CD14-positive monocyte (primary cell): ENCODE data around the gene FAM120A. TPM values are rescaled to one million over a fixed set of nuclear protein-coding genes. Genes with fewer than 3 reads are reported as not detected.

Experiments used
- DNase-seq, 3 donors: peaks; one replicate each; pipeline ENCODE4 v3.0.0-alpha.2; 2011 to 2022
- H2AFZ ChIP-seq: 2 replicates; pipeline ENCODE4 v1.6.0; 2012; ENCODE audit warnings: mild to moderate bottlenecking, low read depth, low read length, inconsistent platforms; ENCODE audit not compliant: insufficient read depth, poor library complexity, severe bottlenecking
- H3K27ac ChIP-seq, 2 donors: 1 replicate in 1 of 2; 2 replicates in 1 of 2; pipeline ENCODE4 v1.5.1; 2012 to 2013; ENCODE audit warnings: low read length in 2 of 2, control low read depth in 1 of 2, inconsistent platforms in 1 of 2, low read depth in 1 of 2, mild to moderate bottlenecking in 1 of 2
- H3K27me3 ChIP-seq, 2 donors: one replicate each; pipeline versions ENCODE4 v1.6.0 to v1.6.1; 2011 to 2013; ENCODE audit warnings: low read length in 2 of 2; ENCODE audit not compliant: control insufficient read depth in 2 of 2, insufficient read depth in 2 of 2
- H3K36me3 ChIP-seq, 2 donors: replicated peaks in 1 of 2; 1 replicate in 1 of 2; 2 replicates in 1 of 2; pipeline versions ENCODE4 v1.5.1 to v1.6.1; 2012 to 2013; ENCODE audit warnings: low read length in 2 of 2, control low read depth in 1 of 2, inconsistent platforms in 1 of 2, mild to moderate bottlenecking in 1 of 2; ENCODE audit not compliant: insufficient read depth in 2 of 2, control insufficient read depth in 1 of 2
- H3K4me1 ChIP-seq, 2 donors: 1 replicate in 1 of 2; 2 replicates in 1 of 2; pipeline versions ENCODE4 v1.5.1 to v1.6.1; 2012 to 2013; ENCODE audit warnings: low read length in 2 of 2, control low read depth in 1 of 2, inconsistent platforms in 1 of 2, mild to moderate bottlenecking in 1 of 2, moderate library complexity in 1 of 2; ENCODE audit not compliant: insufficient read depth in 2 of 2, control insufficient read depth in 1 of 2
- H3K4me2 ChIP-seq: replicated peaks from 2 replicates; pipeline ENCODE3; 2012; ENCODE audit warnings: low read length, moderate library complexity, mild to moderate bottlenecking; ENCODE audit not compliant: poor library complexity, severe bottlenecking; ENCODE audit errors: extremely low read depth
- H3K4me3 ChIP-seq, 3 experiments: fragments of 200-600 bp in 1 of 3; sonication (generic) in 1 of 3; replicated peaks in 1 of 3; 1 replicate in 2 of 3; 2 replicates in 1 of 3; pipeline ENCODE4 v1.5.1; 2011 to 2013; ENCODE audit warnings: low read length in 3 of 3, mild to moderate bottlenecking in 3 of 3, control low read depth in 2 of 3, low read depth in 2 of 3, inconsistent platforms in 1 of 3, moderate library complexity in 1 of 3
- H3K79me2 ChIP-seq: 2 replicates; pipeline ENCODE4 v1.6.0; 2012; ENCODE audit warnings: mild to moderate bottlenecking, control low read depth, inconsistent platforms, low read length, moderate library complexity; ENCODE audit not compliant: insufficient read depth
- H3K9ac ChIP-seq: 2 replicates; pipeline ENCODE4 v1.6.0; 2017; ENCODE audit warnings: low read length, mild to moderate bottlenecking; ENCODE audit not compliant: insufficient read depth, poor library complexity, severe bottlenecking
- H3K9me3 ChIP-seq, 2 donors: replicated peaks in 1 of 2; 1 replicate in 1 of 2; 2 replicates in 1 of 2; pipeline versions ENCODE4 v1.5.1 to v1.6.1; 2012 to 2013; ENCODE audit warnings: low read length in 2 of 2, control low read depth in 1 of 2; ENCODE audit not compliant: control insufficient read depth in 1 of 2, insufficient read depth in 1 of 2
- H4K20me1 ChIP-seq: 2 replicates; pipeline ENCODE4 v1.6.0; 2012; ENCODE audit warnings: mild to moderate bottlenecking, low read length, control low read depth, moderate library complexity; ENCODE audit not compliant: insufficient read depth
- H3K27ac Mint-ChIP-seq, 7 donors: one replicate each; pipeline ENCODE4 v1.8.0; 2020; ENCODE audit warnings: mild to moderate bottlenecking in 7 of 7, mixed read lengths in 7 of 7, moderate library complexity in 6 of 7, inconsistent platforms in 2 of 7
- H3K27me3 Mint-ChIP-seq, 3 donors: one replicate each; pipeline ENCODE4 v1.8.0; 2021 to 2022; ENCODE audit warnings: low read depth in 3 of 3, mild to moderate bottlenecking in 3 of 3, mixed read lengths in 3 of 3, moderate library complexity in 3 of 3, inconsistent platforms in 1 of 3
- H3K36me3 Mint-ChIP-seq, 2 donors: one replicate each; pipeline ENCODE4 v1.8.0; 2020; ENCODE audit warnings: mixed read lengths in 2 of 2, inconsistent platforms in 1 of 2, mild to moderate bottlenecking in 1 of 2
- H3K4me1 Mint-ChIP-seq: one replicate; pipeline ENCODE4 v1.8.0; 2020; ENCODE audit warnings: mild to moderate bottlenecking, mixed read lengths
- H3K4me3 Mint-ChIP-seq, 2 donors: one replicate each; pipeline ENCODE4 v1.8.0; 2020; ENCODE audit warnings: mild to moderate bottlenecking in 2 of 2, mixed read lengths in 2 of 2, moderate library complexity in 1 of 2
- H3K9me3 Mint-ChIP-seq, 7 donors: one replicate each; pipeline ENCODE4 v1.8.0; 2020 to 2022; ENCODE audit warnings: mixed read lengths in 7 of 7, mild to moderate bottlenecking in 6 of 7, moderate library complexity in 6 of 7, inconsistent platforms in 2 of 7
- WGBS: methylation state at CpG from one replicate; pipeline ENCODE4 v1.1.5; 2013; ENCODE audit warnings: missing lambda C conversion rate; ENCODE audit not compliant: insufficient coverage; 5-methylcytosine and 5-hydroxymethylcytosine counted together
- intact Hi-C, 2 donors: fragments of 100-400 bp; cut with micrococcal nuclease; formaldehyde crosslinking; loops; one replicate each; pipeline versions ENCODE4 v1.15.0 to v1.15.1; 2023
- polyA plus RNA-seq, 3 donors: library from polyadenylated mRNA; depleted of rRNA in 1 of 3; unstranded in 2 of 3; stranded (reverse) in 1 of 3; fragments of 300-500 nt in 2 of 3; fragments of >200 nt in 1 of 3; fragmentation: Illumina TruSeq in 2 of 3; gene quantifications; 1 replicate in 2 of 3; 2 replicates in 1 of 3; pipeline ENCODE4 v1.2.3, GENCODE V29; 2012 to 2021
- TF ChIP-seq, protein P1 (sequence below): fragments of 200-600 bp; IDR thresholded peaks from one replicate; pipeline ENCODE4 v1.8.0; 2022; ENCODE audit warnings: antibody characterized with exemption, mild to moderate bottlenecking

The FAM120A gene
- polyA plus RNA-seq, 3 donors = 10.4 to 76.6 (median 12.7) TPM

DNA sequence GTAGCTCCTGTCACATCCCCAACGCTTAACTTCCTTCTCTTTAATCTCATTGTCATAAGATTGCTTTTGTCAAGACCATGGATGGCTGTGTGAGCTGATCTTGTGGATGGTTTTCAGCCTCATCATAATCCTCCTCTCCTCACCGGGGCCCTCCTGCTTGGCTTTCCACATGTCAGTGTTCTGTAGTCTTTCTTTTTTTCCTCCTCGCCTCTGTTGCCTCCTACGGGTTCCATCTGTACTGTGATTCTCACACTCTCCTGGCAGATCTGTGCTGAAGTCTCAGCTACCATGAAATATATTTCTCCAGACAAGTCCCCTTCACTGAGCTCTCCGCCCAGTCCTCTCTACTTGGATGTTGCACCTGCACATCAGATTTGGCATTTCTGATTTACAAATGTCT, 36.8 kb downstream of the FAM120A start:
- Mint-ChIP-seq H3K36me3 (peaks cover 51 to 69% of the 10 kb centered on the region in 2 donors), H3K9me3 (peaks cover 0 to 3% (median 0%) of the 10 kb centered on the region in 7 donors), H3K27ac (peak overlapping the region in 4 of 7 donors; percentile 0 to 44 (median 23)), H3K4me3 (no peak overlapping the region), H3K27me3 (peaks cover 0 to 2% (median 0%) of the 10 kb centered on the region in 3 donors), H3K4me1 (peaks cover 35% of the 10 kb centered on the region)
- no peak overlapping the region for H3K4me2 ChIP-seq
- no peak overlapping the region for H3K4me3 ChIP-seq
- H3K27ac ChIP-seq = peak overlapping the region in 1 of 2 donors; percentile 25
- H3K36me3 ChIP-seq = peaks cover 26 to 75% of the 10 kb centered on the region in 2 donors
- no peak overlapping the region for H3K9ac ChIP-seq
- H3K9me3 ChIP-seq = no peaks in the 10 kb centered on the region
- H3K27me3 ChIP-seq = no peaks in the 10 kb centered on the region
- 98% methylated on average over 4 of the region's 5 CpGs for WGBS
- TF ChIP-seq, protein P1, sequence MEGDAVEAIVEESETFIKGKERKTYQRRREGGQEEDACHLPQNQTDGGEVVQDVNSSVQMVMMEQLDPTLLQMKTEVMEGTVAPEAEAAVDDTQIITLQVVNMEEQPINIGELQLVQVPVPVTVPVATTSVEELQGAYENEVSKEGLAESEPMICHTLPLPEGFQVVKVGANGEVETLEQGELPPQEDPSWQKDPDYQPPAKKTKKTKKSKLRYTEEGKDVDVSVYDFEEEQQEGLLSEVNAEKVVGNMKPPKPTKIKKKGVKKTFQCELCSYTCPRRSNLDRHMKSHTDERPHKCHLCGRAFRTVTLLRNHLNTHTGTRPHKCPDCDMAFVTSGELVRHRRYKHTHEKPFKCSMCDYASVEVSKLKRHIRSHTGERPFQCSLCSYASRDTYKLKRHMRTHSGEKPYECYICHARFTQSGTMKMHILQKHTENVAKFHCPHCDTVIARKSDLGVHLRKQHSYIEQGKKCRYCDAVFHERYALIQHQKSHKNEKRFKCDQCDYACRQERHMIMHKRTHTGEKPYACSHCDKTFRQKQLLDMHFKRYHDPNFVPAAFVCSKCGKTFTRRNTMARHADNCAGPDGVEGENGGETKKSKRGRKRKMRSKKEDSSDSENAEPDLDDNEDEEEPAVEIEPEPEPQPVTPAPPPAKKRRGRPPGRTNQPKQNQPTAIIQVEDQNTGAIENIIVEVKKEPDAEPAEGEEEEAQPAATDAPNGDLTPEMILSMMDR = no peak
- no peak for DNase-seq
- intact Hi-C loops = no loop called here
- H2AFZ ChIP-seq = no peak overlapping the region
- peaks cover 6 to 14% of the 10 kb centered on the region in 2 donors for H3K4me1 ChIP-seq
- peaks cover 91% of the 10 kb centered on the region for H3K79me2 ChIP-seq
- peaks cover 88% of the 10 kb centered on the region for H4K20me1 ChIP-seq

- Histone ChIP-seq H3K9ac (no peak overlapping the region), H3K36me3 (peaks cover 42 to 81% of the 10 kb centered on the region in 2 donors), H4K20me1 (peaks cover 90% of the 10 kb centered on the region), H3K79me2 (peaks cover 90% of the 10 kb centered on the region), H3K27me3 (no peaks in the 10 kb centered on the region), H3K4me1 (peaks cover 6 to 14% of the 10 kb centered on the region in 2 donors), H3K4me3 (no peak overlapping the region), H2AFZ (no peak overlapping the region), H3K4me2 (no peak overlapping the region), H3K27ac (no peak overlapping the region), H3K9me3 (no peaks in the 10 kb centered on the region)
- no CpG with 5 or more reads among the region's 3 CpGs for WGBS
- intact Hi-C loops = no loop called here
- Mint-ChIP-seq H3K4me3 (no peak overlapping the region), H3K27ac (no peak overlapping the region), H3K27me3 (no peaks in the 10 kb centered on the region), H3K9me3 (peaks cover 0 to 3% (median 0%) of the 10 kb centered on the region in 7 donors), H3K4me1 (peaks cover 28% of the 10 kb centered on the region), H3K36me3 (peaks cover 61 to 72% of the 10 kb centered on the region in 2 donors)
- DNase-seq = no peak
- TF ChIP-seq, protein P1 = no peak
These were observed 40.2 kb downstream of the FAM120A start for GRCh38 chr9:93491593-93492232.
